Stimulated activated CD8-positive, alpha-beta memory T cell treated with anti-CD3 and anti-CD28 coated beads, Interleukin-12 subunit alpha, Interleukin-12 subunit beta, amount 100 ng/mL, for 4 hours (primary cell): ENCODE measurements around the gene NKX2-1.
"Not testable (repeated sequence)": the region's sequence is repeated elsewhere in the genome, so short reads cannot be mapped to it uniquely, and the experiment has no call there.

Source experiments
- DNase-seq: peaks from one replicate; pipeline ENCODE4 v3.0.0-alpha.2; 2020; ENCODE audit warnings: low read depth

The NKX2-1 gene

DNA sequence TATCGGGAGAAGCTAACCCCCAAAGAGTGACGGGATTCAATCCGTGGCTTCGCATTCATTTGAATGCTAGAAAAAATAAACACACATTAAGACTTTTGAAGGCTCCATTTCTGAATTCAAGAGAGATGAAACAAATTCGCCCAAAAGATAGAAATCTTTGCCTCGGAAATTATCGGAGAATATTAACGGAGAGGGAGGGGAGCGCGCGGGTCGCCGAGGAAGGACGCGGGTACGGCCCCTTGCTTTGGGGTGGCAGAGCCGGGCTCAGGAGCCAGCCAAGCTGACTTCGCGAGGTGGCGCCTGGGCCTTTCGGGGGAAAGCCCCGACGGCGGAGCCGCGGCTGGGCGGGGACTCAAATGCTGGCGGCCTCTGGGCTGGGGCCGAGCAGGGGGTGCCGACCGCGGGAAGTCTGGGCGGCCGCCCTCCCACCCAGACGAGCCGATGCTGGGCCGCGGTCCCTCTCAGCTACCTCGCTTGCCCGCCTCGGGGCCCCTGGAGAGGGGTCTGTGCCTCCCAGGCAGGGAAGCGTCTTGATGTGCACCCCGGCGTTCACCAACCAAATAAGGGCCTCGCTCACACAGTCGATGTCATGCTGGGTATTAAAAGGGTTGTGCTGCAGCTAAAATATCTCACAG lies 14.7 kb downstream of the NKX2-1 start:
- DNase-seq, result no peak

DNA sequence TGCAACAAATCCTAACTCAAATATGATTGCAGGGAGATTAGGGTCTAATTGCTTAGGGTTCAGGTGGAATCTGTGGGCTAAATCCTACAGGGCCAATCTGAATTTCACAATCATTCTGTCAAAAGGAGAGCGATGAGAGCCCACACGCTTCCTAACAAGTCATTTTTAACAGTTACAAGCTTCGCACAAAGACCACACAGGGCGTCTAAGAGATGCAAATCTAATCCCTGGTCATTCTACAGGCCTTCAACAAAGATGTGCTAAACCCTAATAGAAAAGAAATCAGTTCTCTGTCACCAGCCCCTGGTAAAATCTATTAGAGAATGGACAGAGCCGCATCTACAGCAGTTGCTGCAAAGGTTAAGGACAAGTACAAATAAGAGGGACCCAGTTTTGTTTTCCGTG lies 15.3 kb downstream of the NKX2-1 start:
- DNase-seq, result no peak

DNA sequence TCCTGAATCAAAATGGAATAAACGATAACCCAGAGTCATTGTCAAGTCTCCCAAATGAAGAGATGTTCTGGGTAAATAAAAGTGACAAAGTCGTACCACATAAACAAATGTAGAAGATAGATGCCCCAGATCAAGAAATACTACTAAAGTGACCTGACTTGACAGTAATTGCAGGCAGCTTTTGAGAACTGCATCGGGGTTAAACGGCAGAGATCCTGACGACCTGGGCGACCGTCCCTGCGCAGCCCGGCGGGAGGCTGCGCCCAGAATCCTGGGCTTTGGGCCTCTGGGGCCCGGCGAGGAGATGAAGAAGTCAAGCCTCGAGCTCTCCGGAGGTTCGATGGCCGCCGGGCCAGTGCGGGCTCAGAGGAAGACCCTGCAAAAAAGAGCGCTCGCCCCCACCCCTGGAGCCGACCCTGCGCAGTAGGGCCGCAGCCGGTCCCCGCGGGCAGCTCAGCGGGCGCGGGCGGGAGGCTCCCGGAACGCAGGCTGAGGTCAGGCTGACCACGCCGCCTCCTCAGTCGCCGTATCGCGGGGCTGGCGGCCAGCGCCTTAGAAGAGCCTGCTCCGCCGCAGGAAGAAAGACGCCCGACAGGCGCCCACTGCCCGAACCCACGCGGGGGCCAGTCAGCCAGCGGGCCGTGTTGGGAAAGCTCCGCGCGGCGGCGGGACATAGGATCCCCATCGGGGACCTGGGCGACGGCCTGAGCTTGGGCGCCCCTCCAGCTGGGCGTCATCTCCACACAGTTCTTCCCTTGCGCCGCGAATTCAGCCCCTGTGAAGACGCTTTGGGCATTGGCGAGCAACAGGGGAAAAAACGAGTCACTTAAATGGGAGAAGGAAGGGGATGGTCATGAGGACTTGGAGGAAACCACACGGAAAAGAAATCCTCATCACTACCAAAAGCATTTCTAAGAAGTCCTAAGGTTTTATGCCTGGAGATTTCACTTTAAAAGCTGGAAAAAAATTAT lies 16.0 kb downstream of the NKX2-1 start:
- DNase-seq, result no peak

DNA sequence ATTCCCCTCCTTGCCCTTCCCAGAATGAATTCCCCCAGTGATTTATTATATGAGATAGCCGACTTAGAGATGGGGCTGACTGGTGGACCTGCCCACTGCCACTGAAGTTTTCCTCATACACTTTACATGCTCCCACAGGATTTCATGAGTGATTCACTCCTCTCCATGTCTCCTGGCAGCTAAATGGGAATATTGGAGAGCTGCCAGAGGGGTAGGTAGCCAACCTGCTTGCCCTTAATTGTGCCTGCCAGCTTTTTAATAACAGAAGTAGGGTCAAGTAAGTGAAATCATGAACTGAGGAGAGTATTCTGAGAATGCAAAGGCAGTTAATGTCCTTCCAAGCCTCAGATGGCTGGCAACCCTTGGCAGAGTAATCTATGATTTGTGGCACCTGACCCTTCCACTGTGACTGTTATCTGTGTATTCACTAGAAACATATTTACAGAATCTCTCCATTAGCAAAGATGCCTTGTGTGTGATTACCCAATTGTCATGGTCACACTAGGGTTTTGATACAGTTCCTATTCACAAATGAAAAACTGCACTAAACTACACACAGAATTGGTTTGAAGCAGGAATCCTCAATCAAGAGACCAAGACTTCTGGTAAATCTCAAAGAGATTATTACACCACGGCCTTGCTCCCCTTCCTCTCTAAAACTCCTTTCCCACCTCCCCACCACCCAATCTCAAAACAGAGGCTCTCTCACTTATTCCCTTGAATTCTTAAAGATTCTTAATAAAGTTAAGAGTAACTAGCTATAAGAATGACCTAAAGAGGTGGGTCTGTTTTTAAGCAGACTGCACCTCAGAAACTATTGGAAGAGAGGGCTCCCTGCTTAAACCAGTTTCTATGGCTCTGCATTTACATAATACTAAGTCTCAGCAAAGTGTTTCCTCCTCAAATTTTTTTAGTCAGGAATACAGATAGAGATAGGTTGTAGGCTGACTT lies 17.2 kb downstream of the NKX2-1 start:
- DNase-seq, result no peak

DNA sequence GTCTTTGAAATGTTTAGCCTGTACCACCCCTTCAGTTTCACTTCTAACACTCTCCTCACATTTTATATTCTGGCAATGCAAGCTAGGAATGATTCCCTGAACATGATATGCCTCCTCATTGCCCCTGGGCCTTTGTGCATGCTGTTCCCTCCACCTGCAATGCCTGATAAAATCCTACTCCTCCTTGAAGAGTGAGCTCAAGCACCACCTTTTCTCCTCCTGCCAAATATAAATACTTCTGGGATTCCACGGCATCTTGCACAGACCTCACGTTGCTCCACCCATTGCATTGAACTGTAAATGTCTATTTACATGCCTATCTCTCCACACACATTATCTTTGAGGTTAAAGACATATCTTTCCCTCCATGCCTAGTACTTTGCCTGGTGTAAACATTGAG lies 21.1 kb downstream of the NKX2-1 start:
- no peak for DNase-seq

DNA sequence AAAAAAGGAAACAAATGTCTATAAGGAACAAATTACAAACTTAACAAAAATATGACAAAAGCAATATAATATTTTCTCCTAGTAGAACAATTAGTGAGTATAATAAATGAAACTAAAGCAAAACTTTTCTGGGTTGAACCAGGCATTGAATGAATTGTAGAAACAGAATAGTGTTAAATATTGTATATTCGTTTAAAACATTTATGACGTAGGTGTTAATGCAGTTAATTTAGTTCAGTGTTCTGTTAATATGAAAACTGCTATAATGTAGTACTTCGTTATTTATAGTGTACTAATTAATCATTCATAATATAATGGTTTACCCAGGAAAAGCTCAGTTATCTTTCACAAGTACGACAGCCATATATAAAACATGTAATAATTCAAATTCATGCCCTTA lies 23.7 kb downstream of the NKX2-1 start:
- no peak for DNase-seq

DNA sequence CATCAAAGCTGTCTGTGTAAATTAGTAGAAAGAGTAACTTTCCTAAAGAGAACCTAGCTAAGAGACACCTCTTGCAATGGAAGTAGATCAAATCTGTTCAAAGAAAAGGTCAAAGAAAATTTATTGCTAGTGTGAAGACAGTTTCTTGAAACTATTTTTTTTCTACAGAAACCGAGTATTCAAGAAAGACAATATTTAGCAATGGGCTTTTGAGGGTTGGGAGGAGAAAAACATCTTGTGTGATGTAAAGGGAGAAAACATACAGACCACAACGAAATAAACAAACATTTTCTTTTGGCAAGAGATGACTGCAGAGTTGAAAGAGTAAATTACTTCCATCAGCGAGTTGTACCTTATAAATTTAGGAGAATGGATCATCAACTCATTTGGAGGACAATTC lies 24.4 kb downstream of the NKX2-1 start:
- DNase-seq, result no peak

DNA sequence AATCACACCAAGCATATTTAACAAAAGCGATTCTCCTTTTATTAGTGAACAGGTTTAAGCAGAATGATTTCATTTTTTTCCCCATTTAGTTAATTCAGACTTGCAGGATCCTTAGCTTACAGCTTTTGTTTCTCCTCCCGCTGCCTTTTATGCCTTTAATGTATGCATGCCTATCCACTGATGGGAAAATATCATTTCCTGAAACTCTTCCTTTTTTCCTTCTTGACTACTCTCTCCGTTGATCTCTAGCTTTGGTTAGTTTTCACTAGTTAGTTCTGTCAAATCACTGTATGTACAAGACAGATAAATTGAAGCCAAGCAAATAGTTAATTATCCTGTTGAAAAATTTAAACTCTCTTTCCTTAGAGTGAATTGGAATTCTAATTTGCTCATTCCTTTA lies 26.3 kb downstream of the NKX2-1 start:
- DNase-seq, result no peak

DNA sequence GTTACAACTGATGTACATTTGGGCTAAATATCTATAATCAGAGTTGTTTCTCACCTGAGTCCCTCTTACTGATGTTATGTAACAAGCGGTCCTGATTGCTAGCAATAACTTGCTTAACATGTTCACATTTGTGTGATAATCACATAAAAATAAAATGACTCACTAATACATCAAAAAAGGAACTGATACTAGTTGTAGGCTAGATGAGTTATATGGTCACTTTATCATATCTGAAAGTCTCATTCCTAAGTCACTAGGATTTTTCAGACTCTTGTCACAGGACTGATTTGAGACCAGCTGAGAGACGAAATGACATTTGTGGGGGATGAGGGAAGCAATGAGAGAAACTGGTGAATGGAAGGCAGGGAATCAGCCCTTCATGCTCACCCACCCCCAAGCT lies 34.3 kb downstream of the NKX2-1 start:
- no peak for DNase-seq

DNA sequence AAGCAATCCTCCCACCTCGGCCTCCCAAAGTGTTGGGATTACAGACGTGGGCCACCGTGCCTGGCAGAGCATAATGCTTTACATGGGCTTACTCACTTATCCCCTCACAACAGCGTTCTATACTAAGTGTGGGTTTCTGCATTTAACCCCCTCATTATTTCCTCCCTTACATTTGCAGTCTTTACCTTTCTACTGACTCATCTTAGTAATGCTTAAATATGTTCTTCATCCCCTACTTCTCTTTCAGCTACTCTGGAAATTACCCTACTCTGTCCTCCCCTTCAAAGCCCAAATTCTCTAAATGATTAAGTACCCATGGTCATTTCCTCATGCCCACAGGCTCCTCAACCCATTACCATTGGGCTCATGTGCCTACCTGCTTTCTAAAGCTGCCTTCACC lies 40.7 kb downstream of the NKX2-1 start:
- DNase-seq, result no peak

DNA sequence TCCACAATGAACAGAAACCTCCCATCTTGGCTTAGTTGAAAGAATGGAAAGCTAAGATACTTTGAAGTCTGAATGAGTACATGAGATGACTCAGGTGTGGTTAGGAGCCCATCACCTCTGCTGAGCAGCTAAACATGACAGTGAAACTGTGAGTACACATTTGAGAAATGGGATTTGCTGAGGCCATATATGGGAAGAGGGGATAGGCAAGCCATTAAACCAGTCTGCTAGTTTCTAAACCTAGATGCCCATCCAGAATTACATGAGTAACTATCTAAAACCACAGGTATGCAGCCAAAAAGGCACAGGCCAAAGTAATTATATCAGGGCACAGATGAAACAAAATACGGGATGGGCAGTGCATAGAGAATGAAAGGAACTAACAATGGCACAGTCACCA lies 41.2 kb downstream of the NKX2-1 start:
- DNase-seq, result no peak

DNA sequence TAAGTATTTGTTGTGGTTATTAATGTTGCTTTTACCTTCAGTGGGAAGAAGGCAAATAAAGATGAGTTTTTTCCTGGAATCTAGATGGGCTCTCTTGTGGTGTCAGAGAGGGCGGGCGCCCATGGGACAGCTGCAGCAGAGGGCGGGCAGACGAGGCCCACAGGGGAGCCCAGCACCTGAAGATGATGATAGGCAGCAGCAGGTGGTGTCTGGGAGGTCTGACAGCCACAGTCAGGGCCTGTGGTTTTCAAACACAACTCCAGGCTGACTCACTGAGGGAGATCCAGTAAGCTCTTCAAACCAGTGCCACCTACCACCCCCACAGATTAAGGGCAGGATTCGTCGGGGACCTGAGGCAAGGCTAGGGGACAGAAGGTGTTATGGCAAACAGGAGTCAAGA lies 42.8 kb downstream of the NKX2-1 start:
- DNase-seq, result no peak

DNA sequence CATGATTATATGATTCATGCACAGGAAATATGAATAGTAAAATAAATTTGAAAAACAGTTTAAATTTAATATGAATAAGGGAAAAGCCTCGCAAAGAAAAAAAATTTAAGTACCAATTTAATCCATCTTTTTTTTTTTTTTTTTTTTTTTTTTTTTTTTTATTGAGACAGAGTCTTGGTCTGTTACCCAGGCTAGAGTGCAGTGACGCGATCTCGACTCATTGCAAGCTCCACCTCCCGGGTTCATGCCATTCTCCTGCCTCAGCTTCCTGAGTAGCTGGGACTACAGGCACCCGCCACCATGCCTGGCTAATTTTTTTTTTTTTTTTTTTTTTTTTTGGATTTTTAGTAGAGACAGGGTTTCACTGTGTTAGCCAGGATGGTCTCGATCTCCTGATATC lies 44.0 kb downstream of the NKX2-1 start:
- not testable (repeated sequence) for DNase-seq

DNA sequence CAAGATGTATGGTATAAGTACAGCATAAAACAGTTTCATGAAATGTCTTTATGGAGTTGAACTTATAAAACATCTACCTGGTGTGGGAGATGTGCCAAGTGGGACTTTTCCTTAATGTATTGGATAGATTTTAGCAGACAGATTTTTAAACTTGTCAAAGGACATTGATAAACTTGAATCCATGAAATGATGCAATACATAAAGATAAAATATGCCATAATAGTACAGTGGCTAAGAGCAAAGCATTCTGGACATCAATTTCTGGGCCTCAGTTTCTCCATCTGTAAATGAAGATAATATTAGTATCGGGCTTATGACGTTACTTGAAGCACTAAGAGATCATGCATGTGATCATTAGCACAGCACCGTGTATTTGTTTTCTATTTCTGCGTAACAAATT lies 45.4 kb downstream of the NKX2-1 start:
- no peak for DNase-seq

DNA sequence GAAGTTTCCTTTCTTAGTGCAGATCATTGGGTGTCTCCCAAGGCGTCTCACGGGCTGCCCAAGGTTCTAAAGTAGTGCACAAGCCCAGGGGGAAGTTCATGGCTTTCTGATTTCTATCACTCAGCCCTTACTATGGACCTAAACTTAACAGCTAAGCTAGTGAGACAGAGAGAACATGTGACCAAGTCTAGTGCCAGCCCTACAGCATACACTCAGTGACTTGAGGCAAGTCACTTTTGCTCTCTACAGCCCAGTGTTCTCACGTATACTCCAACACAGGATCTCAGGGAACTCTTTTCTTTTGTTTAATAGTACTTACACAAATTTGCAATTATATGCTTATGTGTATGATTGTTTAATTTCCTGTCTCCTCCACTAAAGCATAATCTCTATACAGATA lies 48.6 kb downstream of the NKX2-1 start:
- DNase-seq, result no peak

DNA sequence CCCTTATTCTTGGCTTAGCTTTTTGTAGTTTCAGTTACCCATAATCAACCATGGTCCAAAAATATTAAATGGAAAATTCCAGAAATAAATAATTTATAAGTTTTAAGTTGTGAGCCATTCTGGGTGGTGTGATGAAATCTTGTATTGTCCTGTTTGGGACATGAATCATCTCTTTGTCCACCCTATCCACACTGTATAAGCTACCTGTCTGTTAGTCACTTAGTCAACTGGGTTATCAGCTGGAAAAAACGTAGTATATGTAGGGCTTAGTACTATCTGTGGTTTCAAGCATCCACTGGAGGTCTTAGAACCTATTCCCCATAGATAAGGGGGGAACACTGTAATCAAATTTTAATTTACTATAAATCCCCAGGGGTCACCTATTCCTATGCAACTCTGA lies 52.7 kb downstream of the NKX2-1 start:
- DNase-seq, result no peak
